Caco-2 (cell line): ENCODE data around the gene AQP12A. TPM values are rescaled to one million over a fixed set of nuclear protein-coding genes. Genes with fewer than 3 reads are reported as not detected.

Experiments
- BruUV-seq: library from RNA; stranded (reverse); fragments of 400-500 nt; replicated peaks from 2 replicates; lab custom pipeline; 2021; lab: Mats Ljungman, UMichigan
- CTCF ChIA-PET: fragments of 300-600 bp; sonication (Branson Sonifier 250); formaldehyde crosslinking; loops from one replicate; lab custom pipeline; 2022; ENCODE audit warnings: antibody characterized with exemption; lab: Charles Lee
- POLR2A ChIA-PET: fragments of 300-600 bp; sonication (Branson Sonifier 250); formaldehyde crosslinking; loops from one replicate; lab custom pipeline; 2022; ENCODE audit warnings: antibody characterized with exemption; lab: Charles Lee
- DNase-seq, 2 experiments: peaks; one replicate each; pipeline versions ENCODE4 v3.0.0 to v3.0.0-alpha.2; 2020 to 2022
- H3K27me3 ChIP-seq: replicated peaks from 2 replicates; pipeline ENCODE4 v1.6.0; 2011; ENCODE audit warnings: low read length; ENCODE audit not compliant: control insufficient read depth, insufficient read depth
- H3K36me3 ChIP-seq: 2 replicates; pipeline ENCODE4 v1.5.1; 2011; ENCODE audit warnings: low read length; ENCODE audit not compliant: control insufficient read depth, insufficient read depth
- H3K4me1 ChIP-seq: fragments of 250-450 bp; sonication (Bioruptor Pico); 2 replicates; pipeline ENCODE4 v1.5.1; 2020; ENCODE audit warnings: mild to moderate bottlenecking
- H3K4me3 ChIP-seq: 2 replicates; pipeline ENCODE4 v1.5.1; 2011; ENCODE audit warnings: low read depth, mild to moderate bottlenecking, control low read depth, low read length
- H3K9me3 ChIP-seq: fragments of 250-450 bp; sonication (Bioruptor Pico); 2 replicates; pipeline ENCODE4 v1.5.1; 2020; ENCODE audit warnings: mild to moderate bottlenecking, moderate library complexity
- H3K27ac Mint-ChIP-seq: one replicate; pipeline ENCODE4 v1.8.0; 2022; ENCODE audit warnings: mixed read lengths; ENCODE audit not compliant: unreplicated experiment
- H3K27me3 Mint-ChIP-seq: one replicate; pipeline ENCODE4 v1.8.0; 2022; ENCODE audit warnings: mixed read lengths; ENCODE audit not compliant: insufficient read depth, unreplicated experiment
- H3K36me3 Mint-ChIP-seq: one replicate; pipeline ENCODE4 v1.8.0; 2022; ENCODE audit warnings: mild to moderate bottlenecking, mixed read lengths; ENCODE audit not compliant: insufficient read depth, unreplicated experiment
- H3K4me1 Mint-ChIP-seq: one replicate; pipeline ENCODE4 v1.8.0; 2022; ENCODE audit warnings: low read depth, mixed read lengths; ENCODE audit not compliant: unreplicated experiment
- H3K4me3 Mint-ChIP-seq: one replicate; pipeline ENCODE4 v1.8.0; 2022; ENCODE audit warnings: mild to moderate bottlenecking, moderate library complexity, mixed read lengths; ENCODE audit not compliant: unreplicated experiment
- H3K9me3 Mint-ChIP-seq: one replicate; pipeline ENCODE4 v1.8.0; 2022; ENCODE audit warnings: mixed read lengths; ENCODE audit not compliant: unreplicated experiment
- CTCF ChIP-seq, 2 experiments: fragments of 200-600 bp in 1 of 2; IDR thresholded peaks; 1 replicate in 1 of 2; 2 replicates in 1 of 2; pipeline versions ENCODE4 v1.5.1 to v1.8.0; 2011 to 2022; ENCODE audit warnings: antibody characterized with exemption in 1 of 2, control low read depth in 1 of 2, inconsistent platforms in 1 of 2, low read depth in 1 of 2, low read length in 1 of 2, mild to moderate bottlenecking in 1 of 2, moderate library complexity in 1 of 2; ENCODE audit not compliant: insufficient read depth in 1 of 2, severe bottlenecking in 1 of 2, unreplicated experiment in 1 of 2
- intact Hi-C: fragments of 100-400 bp; cut with micrococcal nuclease; formaldehyde crosslinking; loops from one replicate; pipeline ENCODE4 v1.10.0; 2022; ENCODE audit not compliant: unreplicated experiment
- total RNA-seq: library from RNA; stranded (reverse); gene quantifications from 2 replicates; pipeline ENCODE4 v1.2.3, GENCODE V29; 2022

AQP12A gene
- total RNA-seq, 1 experiment from 2014 or later: not detected

- POLR2A ChIA-PET: no interaction called here
- CTCF ChIA-PET: no interaction called here
These were observed 49.4 kb downstream of the AQP12A start for GRCh38 chr2:240741091-240741490.

GRCh38 chr2:240742602-240743095 is 51.0 kb downstream of the AQP12A start:
- H3K4me3 Mint-ChIP-seq: no peak overlapping the region
- H3K27me3 Mint-ChIP-seq: no peaks in the 10 kb centered on the region
- ChIA-PET POLR2A (no interaction called here), CTCF (no interaction called here)
- Histone ChIP-seq H3K4me1 (no peaks in the 10 kb centered on the region), H3K9me3 (no peaks in the 10 kb centered on the region), H3K27me3 (no peaks in the 10 kb centered on the region), H3K4me3 (no peak overlapping the region), H3K36me3 (no peaks in the 10 kb centered on the region)
- TF ChIP-seq CTCF (IDR thresholded peaks at IDR 0.05; ENCODE audit: insufficient read depth in 1 of 2, low read depth in 1 of 2, low read length in 1 of 2, severe bottlenecking in 1 of 2, unreplicated experiment in 1 of 2): no peak
- H3K4me1 Mint-ChIP-seq: no peaks in the 10 kb centered on the region
- no peak for DNase-seq
- no peaks in the 10 kb centered on the region for H3K9me3 Mint-ChIP-seq
- intact Hi-C loops: no loop called here
- peaks cover 2% of the 10 kb centered on the region for H3K36me3 Mint-ChIP-seq
- no peak overlapping the region for H3K27ac Mint-ChIP-seq
- no TSS peak for BruUV-seq

More at GRCh38 chr2:240741091-240741490, 49.4 kb downstream of the AQP12A start:
- no peaks in the 10 kb centered on the region for H3K36me3 Mint-ChIP-seq
- no peak for DNase-seq
- no peaks in the 10 kb centered on the region for H3K36me3 ChIP-seq
- BruUV-seq: no TSS peak
- H3K9me3 Mint-ChIP-seq: no peaks in the 10 kb centered on the region
- H3K9me3 ChIP-seq: no peaks in the 10 kb centered on the region
- H3K27me3 Mint-ChIP-seq: no peaks in the 10 kb centered on the region
- H3K27me3 ChIP-seq: no peaks in the 10 kb centered on the region
- no peak overlapping the region for H3K4me3 ChIP-seq
- intact Hi-C loops: no loop called here
- H3K4me1 Mint-ChIP-seq: no peaks in the 10 kb centered on the region
- no peaks in the 10 kb centered on the region for H3K4me1 ChIP-seq
- no peak overlapping the region for H3K27ac Mint-ChIP-seq
- TF ChIP-seq CTCF (IDR thresholded peaks at IDR 0.05; ENCODE audit: insufficient read depth in 1 of 2, low read depth in 1 of 2, low read length in 1 of 2, severe bottlenecking in 1 of 2, unreplicated experiment in 1 of 2): no peak
- no peak overlapping the region for H3K4me3 Mint-ChIP-seq

GRCh38 chr2:240745456-240745855 is 53.8 kb downstream of the AQP12A start:
- POLR2A ChIA-PET: no interaction called here
- no peaks in the 10 kb centered on the region for H3K4me1 Mint-ChIP-seq
- Histone ChIP-seq H3K4me3 (no peak overlapping the region), H3K36me3 (no peaks in the 10 kb centered on the region), H3K9me3 (no peaks in the 10 kb centered on the region), H3K27me3 (no peaks in the 10 kb centered on the region), H3K4me1 (no peaks in the 10 kb centered on the region)
- H3K27ac Mint-ChIP-seq: no peak overlapping the region
- CTCF ChIA-PET: no interaction called here
- H3K27me3 Mint-ChIP-seq: no peaks in the 10 kb centered on the region
- no TSS peak for BruUV-seq
- H3K4me3 Mint-ChIP-seq: no peak overlapping the region
- H3K9me3 Mint-ChIP-seq: no peaks in the 10 kb centered on the region
- intact Hi-C loops: no loop called here
- TF ChIP-seq CTCF (IDR thresholded peaks at IDR 0.05; ENCODE audit: insufficient read depth in 1 of 2, low read depth in 1 of 2, low read length in 1 of 2, severe bottlenecking in 1 of 2, unreplicated experiment in 1 of 2): no peak
- peaks cover 4% of the 10 kb centered on the region for H3K36me3 Mint-ChIP-seq
- DNase-seq: no peak
